HepG2 (cell line): ENCODE data around the gene CTIF. TPM values are rescaled to one million over a fixed set of nuclear protein-coding genes. Genes with fewer than 3 reads are reported as not detected.

Source experiments
- ATAC-seq: fragments of 200-7000 bp; cut with Tn5 transposase; 3 replicates; pipeline ENCODE4 v1.9.1; 2020; ENCODE audit warnings: mild to moderate bottlenecking, moderate library complexity
- BruUV-seq: library from RNA; stranded (reverse); fragments of 400-500 nt; replicated peaks from 2 replicates; lab custom pipeline; 2021; lab: Mats Ljungman, UMichigan
- CTCF ChIA-PET: fragments of 300-600 bp; formaldehyde crosslinking; extraction: SDS; loops from one replicate; lab custom pipeline; 2021; ENCODE audit warnings: low total read pairs, inconsistent platforms, low intra/inter-chr PET ratio; lab: Yijun Ruan, JAX
- POLR2A ChIA-PET: fragments of 350-600 bp; sonication (Branson Sonifier 250); formaldehyde crosslinking; loops from one replicate; lab custom pipeline; 2020; ENCODE audit warnings: antibody characterized with exemption, inconsistent platforms; lab: Yijun Ruan, JAX
- DNase-seq: peaks from one replicate; pipeline ENCODE4 v3.0.0-alpha.2; 2015; ENCODE audit warnings: low spot score
- FAIRE-seq: peaks from 3 replicates; lab custom pipeline; 2011; peaks lifted over from hg19 to GRCh38; lab: Jason Lieb, UNC
- H2AFZ ChIP-seq: one replicate; pipeline ENCODE4 v1.6.1; 2011; ENCODE audit warnings: low read length, inconsistent platforms
- H3K27ac ChIP-seq: fragments of 300-600 bp; 3 replicates; pipeline ENCODE4 v1.8.0; 2011; ENCODE audit warnings: mixed run types, mild to moderate bottlenecking, mixed read lengths, low read length, inconsistent platforms; ENCODE audit not compliant: insufficient read depth; ENCODE audit errors: extremely low read length
- H3K27me3 ChIP-seq, 2 experiments: fragments of 200-600 bp in 1 of 2; 2 replicates in 1 of 2; 3 replicates in 1 of 2; pipeline versions ENCODE4 v1.6.0 to v1.8.0; 2011; ENCODE audit warnings: low read length in 2 of 2, mild to moderate bottlenecking in 2 of 2, moderate library complexity in 2 of 2, inconsistent platforms in 1 of 2; ENCODE audit not compliant: insufficient read depth in 2 of 2, control insufficient read depth in 1 of 2
- H3K36me3 ChIP-seq, 2 experiments: fragments of 200-600 bp in 1 of 2; replicated peaks in 1 of 2; 2 replicates in 1 of 2; 3 replicates in 1 of 2; pipeline versions ENCODE4 v1.5.1 to v1.8.0; 2011; ENCODE audit warnings: low read length in 2 of 2, inconsistent platforms in 1 of 2; ENCODE audit not compliant: insufficient read depth in 2 of 2, control insufficient read depth in 1 of 2
- H3K4me1 ChIP-seq: 2 replicates; pipeline ENCODE4 v1.5.1; 2012; ENCODE audit warnings: low read length, inconsistent platforms; ENCODE audit not compliant: insufficient read depth
- H3K4me2 ChIP-seq: 2 replicates; pipeline ENCODE4 v1.6.0; 2011; ENCODE audit warnings: low read depth, low read length, inconsistent platforms
- H3K4me3 ChIP-seq, 3 experiments: fragments of 200-600 bp in 1 of 3; sonication (generic), shearing (Covaris generic) in 1 of 3; replicated peaks in 1 of 3; 2 replicates each; pipeline ENCODE4 v1.5.1; 2011 to 2016; ENCODE audit warnings: low read length in 3 of 3, inconsistent platforms in 2 of 3, low read depth in 2 of 3, mild to moderate bottlenecking in 2 of 3, control low read depth in 1 of 3, mixed read lengths in 1 of 3; ENCODE audit not compliant: insufficient read depth in 1 of 3
- H3K79me2 ChIP-seq: one replicate; pipeline ENCODE4 v1.6.1; 2011; ENCODE audit warnings: low read length, inconsistent platforms; ENCODE audit not compliant: insufficient read depth
- H3K9ac ChIP-seq: 2 replicates; pipeline ENCODE4 v1.6.0; 2011; ENCODE audit warnings: mild to moderate bottlenecking, low read depth, low read length, inconsistent platforms; ENCODE audit not compliant: insufficient read depth
- H3K9me3 ChIP-seq: 2 replicates; pipeline ENCODE4 v1.5.1; 2012; ENCODE audit warnings: mild to moderate bottlenecking, low read length
- H4K20me1 ChIP-seq: 2 replicates; pipeline ENCODE4 v1.6.0; 2011; ENCODE audit warnings: inconsistent platforms, mild to moderate bottlenecking, low read length, moderate library complexity; ENCODE audit not compliant: insufficient read depth
- BCL3 ChIP-seq: sonication (generic); formaldehyde crosslinking; IDR thresholded peaks from 2 replicates; pipeline ENCODE4 v1.5.1; 2020; ENCODE audit warnings: mild to moderate bottlenecking, missing genetic modification reagents, moderate library complexity
- CAMTA2 ChIP-seq: sonication (generic); formaldehyde crosslinking; IDR thresholded peaks from 2 replicates; pipeline ENCODE4 v1.4.0; 2020; ENCODE audit warnings: mild to moderate bottlenecking, missing genetic modification reagents, borderline replicate concordance
- CCAR2 ChIP-seq: fragments of 200-400 bp; formaldehyde crosslinking; optimal IDR thresholded peaks from 2 replicates; pipeline ENCODE3; 2018; ENCODE audit warnings: low read depth, mild to moderate bottlenecking, low read length, moderate library complexity
- FIP1L1 ChIP-seq: fragments of 200-400 bp; formaldehyde crosslinking; IDR thresholded peaks from 2 replicates; pipeline ENCODE4 v1.6.1; 2018; ENCODE audit warnings: low read depth, mild to moderate bottlenecking, low read length, moderate library complexity, borderline replicate concordance; ENCODE audit not compliant: insufficient read depth
- HMG20B ChIP-seq: conservative IDR thresholded peaks from 2 replicates; pipeline ENCODE4 v1.6.1; 2016; ENCODE audit warnings: missing genetic modification reagents, missing compliant biosample characterization
- KLF15 ChIP-seq: sonication (generic); formaldehyde crosslinking; IDR thresholded peaks from 2 replicates; pipeline ENCODE4 v1.8.1; 2023; ENCODE audit warnings: borderline replicate concordance, mild to moderate bottlenecking, inconsistent platforms, missing genetic modification reagents, mixed read lengths
- MYC ChIP-seq: sonication (generic); formaldehyde crosslinking; IDR thresholded peaks from 2 replicates; pipeline ENCODE4 v1.9.0; 2021; ENCODE audit warnings: missing genetic modification reagents, borderline replicate concordance
- NONO ChIP-seq, 2 experiments: fragments of 450-650 bp in 1 of 2; sonication (generic) in 1 of 2; formaldehyde crosslinking in 1 of 2; IDR thresholded peaks in 1 of 2; conservative IDR thresholded peaks in 1 of 2; 2 replicates each; pipeline versions ENCODE4 v1.6.1 to v1.8.0; 2017 to 2022; ENCODE audit warnings: mild to moderate bottlenecking in 1 of 2, missing genetic modification reagents in 1 of 2, moderate library complexity in 1 of 2
- SATB2 ChIP-seq: sonication (generic); formaldehyde crosslinking; IDR thresholded peaks from 2 replicates; pipeline ENCODE4 v1.5.0; 2020; ENCODE audit warnings: missing genetic modification reagents
- ZMAT3 ChIP-seq: sonication (generic); formaldehyde crosslinking; conservative IDR thresholded peaks from 2 replicates; pipeline ENCODE4 v1.7.0; 2021; ENCODE audit warnings: missing genetic modification reagents
- ZNF333 ChIP-seq: sonication (generic); formaldehyde crosslinking; IDR thresholded peaks from 2 replicates; pipeline ENCODE4 v1.4.0; 2020; ENCODE audit warnings: mild to moderate bottlenecking, missing genetic modification reagents, borderline replicate concordance
- ZNF816 ChIP-seq: sonication (generic); formaldehyde crosslinking; IDR thresholded peaks from 2 replicates; pipeline ENCODE4 v1.8.0; 2022; ENCODE audit warnings: missing genetic modification reagents, mild to moderate bottlenecking, borderline replicate concordance
- WGBS: methylation state at CpG from one replicate; pipeline ENCODE4 v1.1.6; 2017; ENCODE audit warnings: low lambda C conversion rate; 5-methylcytosine and 5-hydroxymethylcytosine counted together
- in situ Hi-C: cut with HindIII; loops from 2 replicates; pipeline ENCODE4 v1.10.0; 2017; ENCODE audit warnings: low pct_unique_long_range_greater_than_20kb; ENCODE audit not compliant: extremely low pct_ligation_motif_present
- intact Hi-C: fragments of 100-400 bp; cut with micrococcal nuclease; formaldehyde crosslinking; loops from one replicate; pipeline ENCODE4 v1.10.0; 2022; ENCODE audit not compliant: unreplicated experiment
- polyA plus RNA-seq, 8 experiments: library from polyadenylated mRNA; depleted of rRNA in 3 of 8; stranded (reverse) in 7 of 8; unstranded in 1 of 8; fragments of >200 nt; fragmentation: Illumina TruSeq in 4 of 8; extraction: Trizol in 4 of 8; gene quantifications; 2 replicates each; pipeline versions ENCODE4 v1.2.1 to v1.2.3, GENCODE V29; 2011 to 2016; ENCODE audit warnings: low read depth in 4 of 8, missing spikeins in 1 of 8, mixed read lengths in 1 of 8; ENCODE audit not compliant: insufficient read depth in 1 of 8
- total RNA-seq, 5 experiments: library from RNA; depleted of rRNA; stranded (reverse); fragments of >200 nt; fragmentation: Illumina TruSeq; extraction: Trizol; gene quantifications; 2 replicates each; pipeline ENCODE4 v1.2.3, GENCODE V29; 2016; ENCODE audit warnings: low read depth in 1 of 5
- TF ChIP-seq, protein P1 (sequence below): sonication (generic); formaldehyde crosslinking; IDR thresholded peaks from 2 replicates; pipeline ENCODE4 v1.5.0; 2020; ENCODE audit warnings: missing genetic modification reagents

Gene CTIF
- total and polyA plus RNA-seq, 2 of the 13 experiments (the other 11 are each of a cell fraction or from before 2014, with no cell fraction given) = 18.2 to 28.0 TPM

DNA sequence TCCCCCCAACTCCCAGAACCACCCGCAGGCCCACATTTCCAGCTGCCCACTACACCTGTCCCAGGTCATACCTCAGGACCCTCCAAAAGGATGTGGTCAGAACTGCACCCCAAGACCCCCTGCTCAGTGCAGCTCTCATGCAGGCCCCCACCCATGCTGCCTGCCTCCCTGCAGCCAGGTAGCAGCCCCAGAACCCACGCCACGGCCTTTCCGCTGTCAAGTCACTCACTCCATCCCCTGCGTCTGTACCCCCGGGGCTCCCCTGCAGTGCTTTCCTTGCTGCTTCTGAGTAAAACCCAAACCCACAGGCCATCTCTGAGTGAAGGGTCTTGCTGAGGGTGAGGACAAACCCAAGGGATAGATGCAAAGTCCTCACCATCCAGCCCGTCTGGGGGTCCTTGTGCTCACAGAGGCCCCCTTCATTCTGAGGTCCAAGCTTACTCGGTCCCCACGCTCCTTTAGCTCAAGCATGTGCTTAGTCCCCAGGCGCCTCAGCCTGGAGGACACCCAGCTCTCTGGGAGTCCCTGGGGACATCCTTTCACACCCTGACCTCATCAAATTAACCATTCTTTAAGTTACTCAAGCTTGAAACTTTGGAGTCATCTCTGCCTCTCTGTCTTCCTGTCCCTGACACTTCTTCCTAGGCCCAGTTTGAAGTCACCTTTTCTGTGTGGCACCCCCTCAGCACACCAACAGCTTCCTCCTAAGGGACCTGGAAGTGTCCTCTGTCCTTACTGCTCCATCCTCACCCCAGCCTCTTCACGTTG, 281.8 kb downstream of the CTIF start:
- Histone ChIP-seq H3K36me3 (peaks cover 10 to 33% of the 10 kb centered on the region in 2 experiments; a peak in 4 of 5 replicates), H3K9me3 (no peaks in the 10 kb centered on the region), H3K4me3 (no peak overlapping the region), H3K4me2 (no peak overlapping the region), H3K27ac (no peak overlapping the region), H3K4me1 (no peaks in the 10 kb centered on the region), H3K79me2 (no peaks in the 10 kb centered on the region), H4K20me1 (no peaks in the 10 kb centered on the region), H3K9ac (no peak overlapping the region), H3K27me3 (no peaks in the 10 kb centered on the region), H2AFZ (no peak overlapping the region)
- ChIA-PET POLR2A (no interaction called here), CTCF (no interaction called here)
- TF ChIP-seq ZNF333 (CRISPR knock-in tag) = no peak
- no peak for TF ChIP-seq HMG20B (CRISPR knock-in tag)
- TF ChIP-seq MYC (CRISPR knock-in tag) = no peak
- no peak for TF ChIP-seq KLF15 (CRISPR knock-in tag)
- TF ChIP-seq CCAR2 = no peak
- no peak for TF ChIP-seq FIP1L1
- TF ChIP-seq, protein P1, sequence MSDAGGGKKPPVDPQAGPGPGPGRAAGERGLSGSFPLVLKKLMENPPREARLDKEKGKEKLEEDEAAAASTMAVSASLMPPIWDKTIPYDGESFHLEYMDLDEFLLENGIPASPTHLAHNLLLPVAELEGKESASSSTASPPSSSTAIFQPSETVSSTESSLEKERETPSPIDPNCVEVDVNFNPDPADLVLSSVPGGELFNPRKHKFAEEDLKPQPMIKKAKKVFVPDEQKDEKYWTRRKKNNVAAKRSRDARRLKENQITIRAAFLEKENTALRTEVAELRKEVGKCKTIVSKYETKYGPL (CRISPR knock-in tag) = no peak
- no peak for TF ChIP-seq ZMAT3 (CRISPR knock-in tag)
- no peak for TF ChIP-seq SATB2 (CRISPR knock-in tag)
- no peak for TF ChIP-seq BCL3 (CRISPR knock-in tag)
- TF ChIP-seq ZNF816 = no peak
- TF ChIP-seq CAMTA2 (CRISPR knock-in tag) = no peak
- no peak for TF ChIP-seq NONO (IDR thresholded peaks at IDR 0.05)
- TF ChIP-seq NONO (CRISPR knock-in tag; conservative IDR thresholded peaks at IDR 0.05) = no peak
- WGBS = 100% methylated on average over 9 of the region's 11 CpGs
- intact Hi-C loops = no loop called here
- FAIRE-seq (no peak), ATAC-seq (no peak), DNase-seq (no peak)
- BruUV-seq = no TSS peak
- in situ Hi-C loops = no loop called here
